Activated CD4-positive, alpha-beta T cell treated with anti-CD3 and anti-CD28 coated beads, Interleukin-2, amount 50 U/mL, for 1 hour (primary cell): Measurements from ENCODE around the gene SRPRB.
"Not testable (repeated sequence)": the region's sequence is repeated elsewhere in the genome, so short reads cannot be mapped to it uniquely, and the experiment has no call there.

Experiments used
- DNase-seq: peaks from one replicate; pipeline ENCODE4 v3.0.0-alpha.2; 2020

SRPRB gene

GRCh38 chr3:133779626-133780203, 25.9 kb upstream of the SRPRB start:
- no peak for DNase-seq

- DNase-seq, result not testable (repeated sequence)
Observed at GRCh38 chr3:133780756-133781155, 24.9 kb upstream of the SRPRB start.

GRCh38 chr3:133781570-133781969, 24.0 kb upstream of the SRPRB start:
- no peak for DNase-seq

DNA sequence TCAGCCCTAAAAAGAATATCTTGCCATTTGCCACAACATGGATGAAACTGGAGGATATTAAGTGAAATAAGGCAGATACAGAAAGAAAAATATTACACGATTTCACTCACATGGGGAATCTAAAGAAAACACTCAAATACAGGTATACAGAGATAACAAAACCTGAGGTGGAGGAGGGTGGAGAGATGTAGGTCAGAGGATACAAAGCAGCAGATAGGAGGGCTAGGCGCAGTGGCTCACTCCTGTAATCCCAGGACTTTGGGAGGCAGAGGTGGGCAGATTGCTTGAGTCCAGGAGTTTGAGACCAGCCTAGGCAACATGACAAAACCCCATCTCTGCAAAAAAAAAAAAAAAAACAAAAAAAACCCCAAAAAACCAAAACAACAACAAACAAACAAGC, 23.2 kb upstream of the SRPRB start:
- DNase-seq, result no peak

- no peak for DNase-seq
Observed at GRCh38 chr3:133783762-133784161, 21.9 kb upstream of the SRPRB start.

DNA sequence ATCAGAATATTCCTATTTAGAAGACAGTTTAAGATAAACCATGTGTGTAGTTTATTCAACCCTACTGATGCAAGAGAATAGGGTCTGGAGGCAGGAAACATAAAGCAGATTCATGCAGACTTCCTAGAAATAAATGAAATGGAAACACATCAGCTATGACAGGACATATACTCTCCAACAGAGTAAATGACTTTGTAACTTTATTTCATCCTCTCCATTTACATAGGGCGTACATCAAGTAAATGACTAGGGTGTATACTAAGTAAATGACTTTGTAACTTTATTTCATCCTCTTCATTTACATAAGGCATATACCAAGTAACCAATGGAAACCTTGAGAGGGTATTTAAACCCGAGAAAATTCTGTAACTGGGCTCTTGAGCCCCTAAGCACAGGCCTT, 17.6 kb upstream of the SRPRB start:
- DNase-seq, result no peak

GRCh38 chr3:133792171-133792763, 13.3 kb upstream of the SRPRB start:
- no peak for DNase-seq

DNA sequence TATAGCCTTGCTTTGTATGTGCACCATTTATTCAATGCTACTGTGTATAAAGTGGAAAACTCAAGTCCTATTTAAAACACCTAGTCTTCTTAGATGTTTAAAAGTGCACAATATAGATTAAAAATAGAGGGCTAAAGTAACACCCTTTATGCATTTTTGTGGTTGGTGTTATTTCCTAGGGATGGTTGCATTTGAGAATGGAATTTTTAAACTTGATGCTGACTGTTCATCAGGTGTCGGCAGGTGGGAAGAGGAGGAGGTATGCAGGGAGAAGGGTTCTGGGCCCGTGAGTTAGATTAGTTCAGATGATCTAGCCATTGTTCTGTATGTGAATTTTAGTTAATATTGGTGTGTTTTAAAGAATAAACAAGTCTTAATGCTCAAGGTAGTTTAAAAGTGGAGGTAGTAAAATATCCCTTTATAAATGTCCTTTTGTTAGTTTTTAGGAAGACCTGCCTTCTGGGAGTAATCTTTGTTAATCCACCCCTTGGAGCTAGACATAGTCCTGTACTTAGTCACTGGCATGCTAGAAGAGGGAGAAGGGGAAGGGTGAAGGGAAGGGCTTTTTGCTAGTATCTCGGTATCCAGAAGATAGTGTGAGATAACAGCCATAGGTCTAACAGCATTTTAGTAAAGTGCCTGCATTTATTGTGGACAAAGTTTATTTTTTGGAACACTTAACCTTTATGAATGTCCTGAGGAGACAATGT, 8.1 kb upstream of the SRPRB start:
- no peak for DNase-seq

DNA sequence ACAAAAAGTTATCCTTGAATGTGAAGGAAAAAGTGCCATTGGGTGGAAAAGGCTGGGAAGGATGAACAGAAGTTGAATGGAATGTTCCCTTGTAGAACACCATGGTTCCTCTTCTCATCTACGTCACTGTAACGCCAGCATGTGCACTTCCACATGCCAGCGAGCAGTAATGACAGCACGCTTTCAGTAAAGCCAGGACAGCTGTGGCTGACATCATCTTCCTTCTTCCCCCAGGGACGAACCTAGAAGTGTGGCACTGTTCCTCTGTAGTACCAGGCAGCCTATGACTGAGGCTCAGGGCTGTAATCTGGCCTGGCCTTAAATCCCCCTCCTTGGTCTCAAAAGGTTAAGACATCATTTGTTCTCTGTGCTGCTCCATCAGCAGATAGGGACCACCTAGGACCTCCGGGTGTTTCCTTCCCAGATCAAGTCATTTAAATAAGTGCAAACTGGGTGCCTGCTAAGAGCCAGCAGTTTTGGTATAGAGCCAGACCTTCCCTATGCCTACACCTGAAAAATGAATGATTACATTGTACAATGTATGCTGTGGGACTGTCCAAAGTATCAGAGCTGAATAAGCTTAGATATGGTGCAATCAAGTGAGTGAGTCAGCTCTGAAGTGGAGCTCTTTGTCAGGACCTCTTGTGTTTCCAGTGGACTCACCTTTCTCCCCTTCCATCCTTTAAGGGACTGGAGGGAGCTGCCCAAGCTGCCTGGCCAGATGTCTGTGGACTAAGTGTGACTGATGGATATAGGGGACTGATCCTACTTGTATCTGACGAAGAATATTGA, 5.6 kb upstream of the SRPRB start:
- DNase-seq, result no peak

DNA sequence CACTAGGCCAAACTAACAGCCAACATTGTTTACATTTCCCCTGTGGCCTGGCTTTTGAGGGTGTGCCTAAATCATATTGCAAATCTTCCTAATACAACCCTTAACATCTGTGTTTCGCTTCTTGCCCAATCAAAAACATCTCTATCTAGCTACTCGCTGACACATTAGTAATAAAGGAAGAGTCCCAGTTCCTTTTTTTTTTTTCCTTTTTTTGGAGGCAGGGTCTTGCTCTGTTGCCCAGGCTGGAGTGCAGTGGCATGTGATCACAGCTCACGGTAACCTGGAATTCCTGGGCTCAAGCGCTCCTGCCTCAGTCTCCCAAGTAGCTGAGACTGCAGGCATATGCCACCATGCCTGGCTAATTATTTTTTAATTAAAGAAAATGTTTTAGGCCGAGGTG, 2.1 kb upstream of the SRPRB start:
- no peak for DNase-seq

DNA sequence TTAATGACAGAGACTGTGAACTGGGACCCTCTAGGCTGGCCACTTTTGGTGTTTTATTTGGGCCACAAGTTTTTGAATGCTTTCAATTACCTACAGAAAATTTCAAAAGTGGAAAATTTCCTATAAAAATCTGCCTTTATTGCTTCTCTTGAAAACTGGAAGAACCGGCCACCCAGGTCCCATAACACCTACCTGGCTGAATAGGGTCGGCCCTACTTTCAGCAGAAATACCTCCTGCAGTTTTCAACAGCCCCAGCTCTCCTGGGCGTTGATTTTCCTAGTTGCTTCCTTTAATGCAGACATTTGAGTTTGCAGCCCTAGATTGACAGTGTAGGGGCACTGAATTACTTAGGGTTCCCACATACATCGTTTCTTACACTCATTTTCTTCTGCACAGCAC, 719 bp upstream of the SRPRB start:
- DNase-seq, result no peak

DNA sequence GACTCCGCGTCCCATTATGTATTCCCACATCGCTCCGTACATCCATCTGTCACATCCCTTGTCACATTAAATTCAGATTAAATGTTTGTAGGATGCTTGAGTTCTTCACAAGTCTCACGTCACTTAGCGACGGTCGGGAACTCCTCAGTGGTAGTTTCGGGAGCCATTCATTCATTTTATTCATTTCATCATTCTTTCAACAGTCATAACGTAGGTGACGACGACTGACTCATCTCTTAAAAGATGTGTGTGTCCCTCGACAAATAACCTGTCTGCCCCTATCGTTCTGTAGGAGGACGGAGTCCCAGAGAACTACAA, 272 bp upstream of the SRPRB start:
- no peak for DNase-seq

GRCh38 chr3:133812872-133813271, 7.3 kb downstream of the SRPRB start:
- DNase-seq, result no peak

- DNase-seq, result no peak
Observed at GRCh38 chr3:133815386-133815785, 9.8 kb downstream of the SRPRB start.

DNA sequence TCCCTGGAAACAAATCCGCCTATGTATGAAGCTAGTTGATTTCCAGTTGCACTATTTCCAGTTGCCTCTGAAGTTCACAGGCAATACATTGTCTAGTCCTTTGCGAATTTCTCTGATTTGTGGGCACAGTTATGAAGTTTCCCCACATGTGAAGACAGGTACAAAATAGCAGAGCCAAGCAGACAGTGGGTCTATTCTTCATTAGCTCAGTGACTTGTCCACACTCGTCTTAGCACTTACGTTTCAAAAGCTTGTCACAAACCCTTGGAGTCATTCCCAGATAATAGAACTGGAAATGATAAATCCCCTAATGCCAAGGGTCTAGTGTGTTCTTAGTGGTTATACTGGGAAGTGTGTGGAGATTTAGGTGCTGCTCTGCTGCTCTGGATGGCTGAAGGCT, 14.5 kb downstream of the SRPRB start:
- no peak for DNase-seq

GRCh38 chr3:133820889-133821675, 15.5 kb downstream of the SRPRB start:
- DNase-seq, result no peak

DNA sequence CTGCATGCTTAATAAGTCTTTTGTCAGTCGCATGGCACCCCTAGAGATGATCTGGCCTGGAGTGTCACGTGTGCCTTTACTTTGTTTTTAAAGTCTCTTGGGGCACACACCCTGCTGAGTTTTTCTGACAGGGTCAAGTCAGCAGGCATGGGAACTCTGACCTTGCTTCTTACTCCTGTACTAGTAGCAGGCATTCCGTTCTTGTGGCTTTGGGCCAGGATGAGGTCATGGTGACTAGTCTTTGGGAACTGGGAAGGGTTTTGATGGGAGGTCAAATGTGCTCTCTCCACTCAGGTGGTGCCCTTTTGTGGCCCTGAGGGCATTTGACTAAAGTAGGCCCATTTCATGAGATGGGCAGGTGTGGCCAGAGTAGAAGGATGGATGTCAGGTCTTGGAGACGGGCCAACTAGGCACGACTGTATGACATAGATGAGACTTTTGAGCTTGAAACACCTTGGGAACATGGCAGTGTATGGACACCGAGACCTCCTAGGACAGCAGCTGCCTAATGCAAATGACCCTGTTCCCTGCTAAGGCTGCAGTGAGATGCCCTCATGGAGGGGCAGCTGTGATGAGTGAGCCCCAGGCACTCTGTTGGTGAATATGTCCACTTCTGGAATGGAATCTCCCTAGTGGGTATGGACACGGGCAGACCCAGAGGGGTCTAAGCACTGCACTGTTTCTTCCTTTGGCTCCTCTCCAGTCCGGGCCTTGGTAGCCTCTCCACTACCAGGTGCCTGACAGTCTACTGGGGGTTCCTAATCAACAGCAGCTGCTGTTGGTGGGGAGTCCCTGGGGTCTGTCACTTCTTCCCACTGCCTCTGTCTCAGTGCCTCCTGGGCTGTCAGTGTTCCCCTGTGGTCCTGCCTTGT, 16.4 kb downstream of the SRPRB start:
- DNase-seq, result no peak

DNA sequence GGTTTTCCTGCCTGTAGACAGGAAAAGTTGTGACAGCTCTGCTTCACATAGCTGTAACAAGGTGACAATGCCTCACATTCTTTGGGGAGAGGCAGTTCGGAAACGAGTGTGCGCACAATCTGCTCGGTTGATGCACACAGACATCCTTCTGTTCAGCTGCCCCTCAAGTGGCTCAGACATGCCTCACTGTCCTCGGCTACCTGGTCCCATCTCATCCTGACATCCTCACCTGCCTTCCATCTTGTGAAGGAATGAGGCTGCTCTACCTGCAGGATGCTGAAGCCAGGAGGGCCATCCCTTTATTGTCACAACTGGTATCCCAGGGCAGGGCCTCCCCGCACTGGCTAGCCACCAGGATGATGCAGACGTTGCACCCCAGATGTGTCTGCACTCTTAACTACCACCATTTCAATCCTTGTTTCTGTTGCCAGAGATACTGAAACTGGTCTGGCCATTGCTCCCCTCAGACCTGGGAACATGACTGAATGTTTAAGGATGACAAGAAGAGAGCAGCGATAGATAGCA, 19.4 kb downstream of the SRPRB start:
- DNase-seq, result no peak

- no peak for DNase-seq
Observed at GRCh38 chr3:133825969-133826727, 20.5 kb downstream of the SRPRB start.

DNA sequence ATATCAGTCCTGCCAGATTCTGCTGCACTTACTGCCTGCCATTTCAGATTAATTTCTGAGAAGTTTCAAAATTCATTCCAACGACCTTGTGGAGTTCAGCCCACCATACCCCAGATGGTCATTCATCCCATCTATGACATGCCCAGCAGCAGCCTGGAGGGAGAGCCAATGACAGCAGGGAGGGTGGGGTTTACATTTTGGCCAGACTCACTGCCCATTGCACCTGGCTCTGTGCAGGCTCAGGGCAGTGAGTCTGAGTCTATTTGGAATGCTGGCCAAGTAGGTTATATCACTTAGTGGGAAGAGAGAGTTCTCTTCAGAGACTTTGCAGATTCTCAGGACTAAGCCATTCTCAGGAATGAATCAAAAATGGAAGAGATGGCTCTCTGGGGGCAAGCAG, 21.5 kb downstream of the SRPRB start:
- no peak for DNase-seq

DNA sequence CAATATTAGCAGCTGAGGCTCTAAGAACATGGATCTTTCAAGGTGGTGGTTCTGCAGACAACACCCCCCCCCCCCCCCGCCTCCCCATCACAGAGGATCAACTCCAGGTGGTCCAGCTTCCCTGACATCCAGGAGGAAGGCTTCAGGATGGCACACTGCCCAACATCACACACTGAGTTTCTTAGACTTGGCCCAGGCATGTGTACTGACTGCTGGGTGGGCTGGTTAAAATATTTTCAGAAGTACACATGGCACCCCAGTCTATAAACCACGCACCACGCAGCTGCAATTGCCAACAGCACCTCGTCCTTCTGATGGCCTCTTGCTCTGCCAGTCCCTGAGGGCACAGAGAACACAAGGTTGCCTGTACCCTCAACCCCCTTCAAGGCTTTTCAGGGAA, 22.1 kb downstream of the SRPRB start:
- no peak for DNase-seq
